Left renal pelvis (tissue), 4 donors: ENCODE data around the gene MEG3. TPM values are rescaled to one million over a fixed set of nuclear protein-coding genes. Genes with fewer than 3 reads are reported as not detected.

Source experiments
- DNase-seq, 4 donors: peaks; one replicate each; pipeline ENCODE4 v3.0.0-alpha.2; 2013; ENCODE audit warnings: low read depth in 4 of 4, low spot score in 3 of 4
- polyA plus RNA-seq, 4 donors: library from polyadenylated mRNA; unstranded; fragments of 120-200 nt; gene quantifications; one replicate each; pipeline ENCODE4 v1.2.1, GENCODE V29; 2013; ENCODE audit not compliant: insufficient read length in 4 of 4

The MEG3 gene
- polyA plus RNA-seq, 4 donors: 90.4 to 218 (median 152) TPM

DNA sequence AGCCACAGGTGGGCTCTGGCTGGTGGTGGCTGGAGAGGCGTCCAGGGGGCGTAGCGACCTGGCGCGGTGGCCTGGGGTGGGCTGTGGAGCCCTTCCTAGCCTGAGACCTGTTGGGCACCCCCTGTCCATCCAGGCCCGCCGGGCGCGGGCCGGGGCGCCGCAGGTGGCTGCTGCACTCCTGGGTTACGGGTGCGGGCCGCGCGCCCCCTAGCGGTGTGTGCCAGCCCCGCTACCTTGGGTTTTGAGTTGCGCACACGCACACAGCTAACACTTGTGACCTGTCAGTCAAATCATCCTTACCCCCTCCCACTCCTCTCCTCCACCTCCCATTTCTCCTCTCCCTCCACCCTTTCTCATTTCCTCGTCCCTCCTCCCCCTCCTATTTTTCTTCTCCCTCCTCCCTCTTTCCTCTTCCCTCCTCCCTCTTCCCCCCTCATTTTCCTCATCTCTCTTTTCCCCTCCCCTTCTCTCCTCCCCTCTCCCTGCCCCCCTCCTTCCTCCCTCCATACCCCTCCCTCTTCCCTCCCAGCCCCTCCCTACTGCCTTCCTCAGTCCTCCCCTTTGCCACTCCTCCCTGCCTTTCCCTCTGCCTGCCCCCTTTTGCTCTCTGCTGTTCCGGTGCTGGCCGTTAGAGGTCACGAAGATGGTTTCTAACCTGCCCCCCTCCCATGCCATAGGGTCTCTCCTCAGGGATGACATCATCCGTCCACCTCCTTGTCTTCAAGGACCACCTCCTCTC is 2.3 kb downstream of the MEG3 start:
- DNase-seq: no peak

DNA sequence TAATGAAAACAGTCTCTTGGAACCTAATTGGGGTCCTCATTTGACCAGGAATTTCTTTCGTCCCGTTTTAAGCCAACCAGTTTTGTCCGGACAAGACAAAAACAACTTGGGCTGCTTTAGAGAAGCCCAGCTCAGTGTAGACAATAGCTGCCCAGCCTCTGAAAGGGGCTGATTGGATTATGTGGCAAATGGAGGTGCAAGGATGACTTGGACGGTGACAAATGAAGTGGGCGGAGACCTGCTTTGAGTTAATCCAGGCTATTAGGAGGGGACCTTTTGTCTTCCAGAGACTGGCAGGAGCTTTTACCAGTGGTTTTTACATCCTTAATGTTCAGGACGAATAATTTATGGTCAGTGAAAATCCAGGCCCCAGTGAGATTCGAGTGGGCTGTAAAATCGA is 4.8 kb downstream of the MEG3 start:
- DNase-seq: no peak

DNA sequence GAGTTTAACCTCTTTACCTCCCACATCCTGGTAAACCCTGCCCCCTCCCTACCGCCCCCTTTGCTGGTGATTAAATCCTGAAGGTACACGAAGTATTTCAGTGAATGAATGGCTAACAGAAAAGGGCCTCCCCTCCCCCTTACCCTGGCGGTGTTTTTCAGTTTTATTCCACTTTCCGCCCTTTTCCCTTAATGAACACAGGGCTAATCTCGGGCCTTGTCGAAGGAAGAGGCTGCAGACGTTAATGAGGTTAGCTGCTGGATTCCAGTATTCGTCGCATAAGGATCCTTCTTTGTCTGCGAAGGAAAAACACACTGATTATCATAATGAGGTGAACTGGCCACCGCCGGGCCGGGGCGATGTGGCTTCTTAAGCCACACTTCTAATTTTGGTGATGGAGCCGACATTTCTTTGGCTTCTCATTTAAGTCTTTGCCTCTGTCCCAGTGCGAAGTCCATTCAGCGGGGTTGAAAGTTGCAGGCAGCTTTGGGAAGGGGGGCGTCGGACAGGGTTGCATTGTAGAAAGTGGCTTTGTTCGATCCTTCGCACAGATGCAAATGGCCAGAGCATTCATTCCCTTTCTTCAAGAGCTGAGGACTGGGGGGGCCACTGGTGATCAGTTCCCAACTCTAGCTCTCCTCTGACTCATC is 6.5 kb downstream of the MEG3 start:
- DNase-seq: no peak

DNA sequence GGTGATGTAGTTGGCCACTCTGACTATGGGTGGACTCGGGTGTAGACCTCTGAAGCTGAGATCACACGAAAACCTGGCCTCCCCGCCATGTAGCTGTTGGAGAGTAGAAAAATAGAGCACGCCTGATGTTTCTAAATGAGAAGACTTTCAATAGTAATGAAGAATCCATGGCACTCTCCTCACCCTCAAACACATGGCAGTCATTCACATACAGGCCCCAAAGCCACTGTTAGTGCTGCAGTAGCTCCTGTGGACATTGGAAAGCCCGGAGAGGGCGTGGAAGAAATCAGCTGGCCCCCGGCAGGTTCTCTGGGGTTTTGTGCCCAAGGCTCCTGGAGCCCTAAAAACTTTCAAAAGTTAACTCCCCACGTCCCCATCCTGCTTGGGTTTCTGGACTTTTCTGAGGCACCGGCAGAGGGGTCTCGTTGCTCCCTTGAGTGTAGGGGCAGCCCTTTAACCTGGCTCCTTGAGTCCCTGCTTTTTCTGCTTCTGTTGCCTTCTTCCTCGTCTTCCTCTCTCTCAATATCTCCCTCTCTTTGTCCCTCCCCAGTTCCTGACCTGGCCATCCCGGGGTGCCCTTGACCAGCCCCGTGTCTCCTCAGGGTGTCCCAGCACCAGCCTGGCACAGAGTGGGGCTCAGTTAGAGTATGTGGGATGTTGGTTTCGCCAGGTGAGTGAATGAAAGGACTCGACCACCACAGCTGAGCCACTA is 8.3 kb downstream of the MEG3 start:
- no peak for DNase-seq

DNA sequence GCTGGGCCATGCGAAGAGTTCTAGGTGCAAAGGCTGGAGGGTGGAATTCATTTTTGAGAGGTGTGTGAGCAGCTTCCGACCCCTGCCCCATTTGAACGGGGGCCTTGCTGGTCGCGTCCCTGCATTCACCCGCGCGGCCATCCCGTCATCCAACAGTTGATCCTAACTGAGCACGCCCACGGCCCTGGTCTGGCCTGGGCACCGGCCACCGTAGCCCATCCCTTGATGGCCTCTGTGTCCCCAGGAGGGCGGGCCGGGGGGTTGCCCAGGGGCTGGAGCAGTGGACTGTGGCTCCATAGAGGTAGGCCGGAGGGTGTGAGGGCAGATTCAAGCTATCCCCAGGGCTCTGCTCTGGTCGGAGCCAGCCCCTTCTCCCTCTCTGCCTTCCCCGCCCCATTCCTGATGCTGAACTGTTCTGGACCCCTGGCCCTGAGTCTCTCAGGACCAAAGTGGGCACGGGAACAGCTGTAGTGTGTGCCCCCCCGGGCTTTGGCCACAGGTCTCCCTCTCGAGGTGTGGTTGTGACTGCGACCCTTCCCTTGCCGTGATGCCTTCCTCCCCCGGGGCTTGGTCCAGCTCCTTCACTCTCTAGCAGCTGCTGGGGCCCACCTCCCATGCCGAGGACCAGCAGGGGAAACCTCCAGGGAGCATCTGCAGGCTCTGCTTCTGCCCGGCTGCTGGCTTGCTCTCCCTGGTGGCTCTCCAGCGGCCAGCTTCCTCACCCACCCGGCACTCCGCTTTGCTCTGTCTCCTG is 9.1 kb downstream of the MEG3 start:
- no peak for DNase-seq

DNA sequence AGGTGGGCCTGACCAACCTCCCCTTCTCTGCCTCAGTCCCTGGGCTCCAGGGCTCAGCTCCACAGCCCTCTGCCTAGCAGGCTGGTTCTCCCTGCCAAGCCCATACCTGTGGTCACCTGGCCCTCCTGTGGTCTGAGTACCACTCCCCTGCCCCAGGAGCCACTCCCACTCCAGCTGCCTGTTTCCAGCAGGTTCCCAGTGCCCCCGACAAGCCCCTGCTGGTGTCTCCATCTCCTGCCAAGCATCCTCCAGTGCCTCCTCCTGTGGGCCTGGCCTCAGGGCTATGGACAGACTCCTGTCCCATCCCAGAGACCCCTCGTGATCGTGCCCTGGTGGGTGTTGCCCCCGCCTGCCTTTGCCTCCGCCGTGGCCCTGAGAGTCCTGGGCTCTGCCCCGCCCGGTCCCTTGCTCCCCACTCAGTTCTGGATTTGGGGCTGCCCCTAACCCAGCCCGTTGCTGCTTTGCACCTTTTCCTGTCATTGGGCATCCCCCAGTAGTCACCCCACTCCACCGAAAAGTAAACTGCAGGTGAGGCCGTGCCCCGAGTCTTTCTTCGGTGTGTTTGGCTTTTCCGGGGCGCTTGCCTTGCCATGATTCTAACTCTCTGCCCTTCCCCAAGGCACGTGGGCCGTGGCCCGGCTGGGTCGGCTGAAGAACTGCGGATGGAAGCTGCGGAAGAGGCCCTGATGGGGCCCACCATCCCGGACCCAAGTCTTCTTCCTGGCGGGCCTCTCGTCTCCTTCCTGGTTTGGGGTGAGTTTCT is 9.8 kb downstream of the MEG3 start:
- no peak for DNase-seq

DNA sequence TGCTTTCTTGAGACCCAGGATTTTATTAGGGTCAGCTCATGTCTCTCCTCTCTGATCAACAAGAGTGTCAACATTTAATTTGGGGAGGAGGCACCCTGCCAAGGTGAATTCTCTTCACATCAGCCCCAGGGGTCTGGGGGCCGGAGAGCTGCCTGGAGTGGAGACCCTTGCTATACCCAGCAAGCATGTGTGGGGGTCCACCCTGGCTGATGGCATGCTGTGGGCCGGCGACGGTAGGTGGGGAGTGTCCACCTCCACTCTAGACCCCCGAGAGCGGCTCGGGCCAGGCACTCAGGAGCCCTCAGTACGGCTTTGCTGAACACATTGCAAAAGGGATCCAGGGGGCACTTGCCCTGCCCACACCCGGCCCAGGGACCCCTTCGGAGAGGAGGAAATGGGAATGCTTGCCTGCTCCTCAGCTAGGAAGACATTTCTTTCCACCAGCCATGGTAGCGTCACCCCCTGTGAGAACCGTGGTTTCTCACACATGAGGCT is 10.4 kb downstream of the MEG3 start:
- DNase-seq: no peak

DNA sequence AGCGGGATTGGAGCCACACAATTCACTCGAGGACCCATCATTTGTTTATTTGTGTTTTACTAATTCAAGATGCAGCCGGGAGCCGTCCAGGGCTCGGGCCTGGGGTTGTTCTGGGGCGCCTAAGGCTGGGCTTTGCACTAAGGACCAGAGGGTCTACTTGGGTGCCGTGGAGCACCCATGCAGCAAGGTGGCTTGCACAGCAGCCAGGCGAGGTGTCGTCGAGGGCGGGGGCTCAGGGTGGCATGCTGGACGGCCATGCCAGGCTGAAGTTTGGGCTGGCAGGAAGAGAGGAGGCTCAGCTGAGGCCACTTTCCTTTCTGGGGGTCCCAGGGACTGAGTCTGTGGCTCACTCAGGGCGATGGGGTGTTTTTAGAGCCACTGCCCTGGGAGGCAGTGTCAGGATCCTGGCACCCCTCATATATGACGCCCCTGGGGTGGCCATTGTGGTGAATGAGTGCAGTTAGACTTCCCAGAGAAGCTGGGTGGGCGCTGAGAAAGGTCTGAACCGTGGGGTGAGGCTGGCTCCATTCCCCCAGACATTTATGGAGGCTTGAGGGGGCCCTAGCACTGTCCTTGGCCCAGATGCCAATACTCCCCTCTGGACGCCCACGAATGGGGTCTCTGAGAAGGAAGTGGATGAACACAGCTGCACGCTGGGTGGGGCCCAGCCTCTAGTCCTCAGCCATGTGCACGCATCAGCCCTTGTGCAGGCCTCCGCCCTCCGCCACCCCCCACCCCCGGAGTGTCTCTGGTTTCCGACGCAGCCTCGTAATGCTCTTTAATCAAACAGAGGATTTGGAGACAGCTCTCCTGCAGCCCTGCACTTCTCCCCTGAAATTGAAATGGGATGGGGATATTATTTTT is 11.3 kb downstream of the MEG3 start:
- no peak for DNase-seq

DNA sequence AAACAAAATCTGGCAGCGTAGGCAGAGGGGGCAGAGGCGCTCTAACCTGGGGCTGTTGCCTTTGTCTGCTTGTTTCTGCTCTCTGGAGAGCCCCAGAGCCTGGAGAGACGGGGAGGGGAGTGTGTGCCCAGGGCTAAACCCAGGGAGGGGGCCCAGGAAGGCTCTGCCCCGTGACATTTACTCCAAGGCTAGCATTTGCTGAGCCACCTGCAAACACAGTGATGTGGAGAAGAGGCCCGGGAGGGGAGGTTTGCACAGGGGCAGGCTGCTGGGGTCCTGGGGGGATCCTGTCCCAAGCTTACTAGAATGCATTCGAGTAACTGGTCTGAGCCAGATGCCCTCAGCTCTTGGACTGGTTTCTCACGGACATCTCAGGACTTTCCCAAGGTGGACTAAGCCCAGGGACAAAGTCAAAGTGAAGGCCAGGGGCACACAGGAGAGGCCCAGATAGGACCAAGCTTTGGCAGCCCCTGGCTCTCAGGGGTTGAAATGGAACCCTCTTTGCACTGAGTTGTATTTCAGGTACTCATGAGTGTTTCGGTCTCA is 12.0 kb downstream of the MEG3 start:
- no peak for DNase-seq

DNA sequence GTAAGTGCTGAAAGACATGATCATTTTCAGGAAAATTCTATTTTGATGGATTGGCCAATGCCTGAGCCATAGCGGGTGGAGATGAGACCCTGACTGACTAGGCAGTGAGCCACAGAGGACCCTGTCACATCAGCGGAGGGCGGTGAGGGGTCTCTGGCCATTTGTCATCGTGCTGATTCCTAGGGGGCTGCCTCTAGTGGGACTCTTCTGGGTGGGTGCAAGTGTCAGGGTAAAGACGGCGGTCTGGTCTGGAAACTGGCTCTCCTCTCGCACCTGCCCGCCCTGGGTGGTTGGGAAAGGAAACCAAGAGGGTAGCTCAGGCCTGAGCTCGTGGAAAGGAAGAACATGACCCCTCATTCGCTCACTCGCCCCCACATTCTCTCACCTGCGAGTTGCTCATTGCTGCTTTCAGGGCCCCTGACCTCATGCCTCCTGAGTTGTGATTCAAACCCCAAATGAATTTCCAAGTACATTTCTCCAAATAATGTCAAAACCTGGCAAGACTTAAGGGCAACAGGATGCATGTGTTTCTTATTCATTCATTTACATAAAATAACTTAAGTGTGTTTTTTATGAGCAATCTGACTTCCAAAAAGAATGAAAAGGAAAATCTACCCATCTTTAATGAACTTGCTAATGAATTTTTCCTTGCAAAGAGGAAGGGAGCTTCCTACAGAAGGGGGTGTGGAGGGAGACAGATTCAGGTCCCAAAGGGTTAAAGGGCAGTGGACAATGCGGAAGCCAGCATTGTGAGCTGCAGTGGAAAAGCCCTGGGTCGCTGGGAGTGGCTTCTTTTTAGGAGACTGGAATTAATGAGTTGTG is 12.8 kb downstream of the MEG3 start:
- no peak for DNase-seq

DNA sequence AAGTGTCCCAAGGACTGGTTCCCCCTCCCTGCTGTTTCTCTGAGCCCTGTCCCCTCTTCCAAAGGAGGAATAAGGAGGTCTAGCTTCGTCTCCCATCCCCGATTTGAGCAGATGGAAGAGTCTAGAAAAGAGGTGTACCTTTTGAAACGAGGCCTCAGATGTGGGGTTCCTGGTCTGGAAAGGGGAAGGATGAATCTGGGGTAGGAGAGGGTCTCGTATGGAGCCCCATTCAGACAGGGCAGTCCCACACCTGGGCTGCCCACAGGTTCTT is 13.3 kb downstream of the MEG3 start:
- DNase-seq: no peak

DNA sequence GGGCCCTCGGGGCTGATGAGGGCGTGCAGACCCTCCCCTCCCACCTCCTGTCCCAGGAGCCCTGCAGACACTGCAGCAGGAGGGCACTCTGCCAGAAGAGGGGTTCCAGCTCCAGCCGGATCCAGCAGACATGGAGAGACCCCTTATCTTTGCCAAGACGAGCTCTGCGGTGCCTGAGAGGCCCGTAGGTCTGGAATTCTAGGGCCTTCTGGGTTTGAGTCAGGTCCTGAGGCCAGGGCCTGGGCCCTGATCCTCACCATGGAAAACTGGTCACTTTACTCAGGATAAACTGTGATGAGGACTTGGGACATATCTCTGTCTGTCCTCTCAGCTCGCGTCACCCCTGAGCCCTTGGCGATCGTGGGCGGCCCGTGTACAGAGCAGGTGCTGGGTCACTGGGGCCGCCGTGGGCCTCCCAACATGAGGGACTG is 13.8 kb downstream of the MEG3 start:
- DNase-seq: no peak

DNA sequence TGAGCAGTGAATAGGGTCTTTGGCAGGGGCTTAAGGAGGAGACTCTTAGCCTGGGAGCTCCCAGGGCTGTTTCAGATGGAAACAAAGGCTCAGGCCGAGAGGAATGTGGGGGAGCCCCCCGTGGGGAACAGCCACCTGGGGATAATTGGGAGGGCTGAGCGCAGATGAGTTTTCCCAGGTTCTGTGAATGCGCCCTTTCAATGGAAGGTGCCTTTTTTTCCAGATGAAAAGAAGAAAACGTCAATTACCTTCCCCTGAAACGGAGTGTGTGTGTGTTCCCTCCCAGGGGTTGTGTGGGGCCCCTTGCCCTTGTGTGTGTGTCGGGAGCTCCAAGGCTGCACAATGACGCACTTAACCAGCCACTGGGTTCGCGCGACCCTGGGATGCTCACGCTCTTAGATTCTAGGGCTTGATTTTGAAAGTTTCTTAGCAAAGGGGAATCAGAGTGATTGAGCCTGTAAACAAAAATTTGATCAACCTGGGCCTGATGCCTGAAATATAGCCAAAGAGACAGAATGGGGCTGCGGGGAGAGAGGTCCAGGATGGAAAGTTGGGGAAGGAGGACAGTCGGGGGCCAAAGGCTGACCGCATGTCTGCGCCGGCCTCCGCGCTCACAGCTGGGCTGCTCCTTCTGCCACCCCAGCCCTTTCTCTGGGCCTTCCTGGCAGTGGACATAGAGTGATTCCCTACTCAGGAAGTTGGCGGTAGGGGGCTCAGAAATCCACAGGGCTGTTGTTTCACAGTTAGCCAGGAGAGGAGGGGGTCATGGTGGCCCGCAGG is 14.6 kb downstream of the MEG3 start:
- no peak for DNase-seq

DNA sequence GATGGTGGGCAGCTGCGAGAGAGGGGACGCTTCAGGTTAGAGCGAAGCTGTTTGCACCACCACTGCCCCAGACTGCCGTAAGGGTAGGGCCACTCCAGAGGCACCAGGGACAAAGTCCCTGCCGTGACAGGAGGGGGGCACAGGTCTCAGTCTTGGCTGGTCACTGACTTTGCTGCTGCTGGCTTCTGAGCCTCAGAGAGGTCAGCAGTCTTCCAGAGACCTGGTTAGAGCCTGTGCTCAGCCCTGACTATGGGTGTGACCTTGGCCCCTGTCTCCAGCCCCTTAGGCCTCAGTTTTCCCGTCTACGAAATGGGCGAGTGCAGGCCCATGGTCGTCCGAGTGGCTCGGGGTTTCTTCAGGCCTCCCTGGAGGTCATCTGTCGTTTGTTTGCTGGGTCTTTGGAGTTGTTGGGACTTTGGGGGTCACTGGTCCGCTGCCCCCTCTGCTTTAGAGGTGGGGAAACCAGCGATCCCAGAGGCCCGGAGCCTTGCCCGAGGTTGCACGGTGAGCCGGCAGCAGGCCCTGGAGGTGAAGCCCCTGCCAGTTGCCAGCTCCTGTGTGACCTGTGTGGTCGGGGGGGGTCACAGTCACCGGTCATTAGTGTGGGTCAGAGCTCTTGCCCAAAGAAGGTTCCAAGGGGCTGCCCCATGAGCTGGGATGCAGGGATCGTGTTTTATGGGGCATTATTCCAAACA is 15.3 kb downstream of the MEG3 start:
- no peak for DNase-seq

DNA sequence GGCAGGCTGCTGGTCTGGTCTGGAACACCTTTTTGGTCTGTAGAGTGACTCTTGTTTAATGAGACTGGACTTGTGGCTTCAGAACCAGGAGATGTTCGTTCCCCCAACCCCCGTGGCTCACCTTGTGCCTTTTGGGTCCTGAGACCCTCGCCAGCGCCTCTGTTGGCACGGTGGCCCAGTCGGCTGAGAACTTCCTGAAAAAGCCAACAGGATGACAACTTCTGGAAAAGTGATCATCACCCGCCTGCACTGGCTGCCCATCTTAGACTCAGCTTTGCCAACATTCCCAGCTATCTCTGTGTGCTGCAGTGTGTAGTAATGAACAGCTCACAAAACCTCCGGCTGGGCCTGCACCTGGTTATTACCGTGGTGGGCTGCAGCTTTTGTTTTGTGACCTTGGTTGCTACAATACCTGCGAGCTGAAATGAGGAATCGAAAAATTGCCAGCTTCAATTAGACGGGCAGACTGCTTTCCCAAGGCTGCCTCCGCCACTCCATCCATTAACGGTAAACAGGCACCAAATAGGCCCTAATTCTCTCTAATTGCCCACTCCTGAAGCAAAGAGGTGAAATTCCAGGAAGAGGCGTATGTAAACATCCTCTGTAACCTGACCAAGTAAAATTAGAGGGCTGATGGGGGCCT is 16.0 kb downstream of the MEG3 start:
- DNase-seq: no peak

DNA sequence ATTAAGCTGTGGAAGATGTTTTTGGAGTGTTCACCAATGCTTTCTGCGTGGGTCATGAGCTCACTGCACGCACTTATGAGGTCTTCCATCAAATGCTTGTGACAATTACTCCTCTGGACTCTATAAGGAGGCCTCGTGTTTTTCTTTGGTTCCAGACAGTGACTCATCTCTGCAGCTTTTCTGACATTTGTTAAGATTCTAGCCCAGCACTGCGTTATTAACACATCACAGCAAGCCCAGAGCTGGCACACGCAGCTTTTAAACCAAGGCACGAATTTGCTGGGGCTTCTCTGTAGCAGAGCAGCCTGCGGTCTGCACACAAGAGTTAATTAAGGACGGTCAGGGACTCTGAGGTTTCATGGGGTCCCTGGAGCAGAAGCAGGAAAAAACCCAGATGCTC is 16.9 kb downstream of the MEG3 start:
- no peak for DNase-seq

DNA sequence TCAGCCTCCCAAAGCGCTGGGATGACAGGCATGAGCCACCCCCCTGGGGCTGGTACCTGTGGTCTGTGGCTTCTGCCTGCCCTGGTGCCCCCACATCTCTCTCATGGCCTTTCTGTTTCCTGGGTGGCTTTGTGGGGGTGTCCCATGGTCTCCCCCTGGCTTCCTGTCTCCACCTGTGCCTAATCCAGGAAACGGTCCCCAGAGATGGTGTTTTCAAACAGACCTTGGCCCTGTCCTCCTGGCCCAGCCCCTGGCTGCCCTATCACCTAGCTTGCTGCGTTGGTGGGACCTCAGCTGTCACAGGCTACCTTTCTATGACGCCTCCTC is 18.1 kb downstream of the MEG3 start:
- DNase-seq: no peak
